Erythroblast (primary cell): Measurements from ENCODE around the gene GEMIN4.

ENCODE experiments used
- GATA1 ChIP-seq: IDR thresholded peaks from 2 replicates; pipeline ENCODE4 v1.6.1; 2011; ENCODE audit warnings: low read depth, mild to moderate bottlenecking, control low read depth, low read length, moderate library complexity
- POLR2A ChIP-seq: IDR thresholded peaks from 2 replicates; pipeline ENCODE4 v1.6.1; 2011; ENCODE audit warnings: mild to moderate bottlenecking, low read length

GRCh38 chr17:725084-725483 is 27.0 kb downstream of the GEMIN4 start:
- TF ChIP-seq POLR2A (no peak), GATA1 (no peak)
